ENCODE measurements around the gene RPP25.

DNA sequence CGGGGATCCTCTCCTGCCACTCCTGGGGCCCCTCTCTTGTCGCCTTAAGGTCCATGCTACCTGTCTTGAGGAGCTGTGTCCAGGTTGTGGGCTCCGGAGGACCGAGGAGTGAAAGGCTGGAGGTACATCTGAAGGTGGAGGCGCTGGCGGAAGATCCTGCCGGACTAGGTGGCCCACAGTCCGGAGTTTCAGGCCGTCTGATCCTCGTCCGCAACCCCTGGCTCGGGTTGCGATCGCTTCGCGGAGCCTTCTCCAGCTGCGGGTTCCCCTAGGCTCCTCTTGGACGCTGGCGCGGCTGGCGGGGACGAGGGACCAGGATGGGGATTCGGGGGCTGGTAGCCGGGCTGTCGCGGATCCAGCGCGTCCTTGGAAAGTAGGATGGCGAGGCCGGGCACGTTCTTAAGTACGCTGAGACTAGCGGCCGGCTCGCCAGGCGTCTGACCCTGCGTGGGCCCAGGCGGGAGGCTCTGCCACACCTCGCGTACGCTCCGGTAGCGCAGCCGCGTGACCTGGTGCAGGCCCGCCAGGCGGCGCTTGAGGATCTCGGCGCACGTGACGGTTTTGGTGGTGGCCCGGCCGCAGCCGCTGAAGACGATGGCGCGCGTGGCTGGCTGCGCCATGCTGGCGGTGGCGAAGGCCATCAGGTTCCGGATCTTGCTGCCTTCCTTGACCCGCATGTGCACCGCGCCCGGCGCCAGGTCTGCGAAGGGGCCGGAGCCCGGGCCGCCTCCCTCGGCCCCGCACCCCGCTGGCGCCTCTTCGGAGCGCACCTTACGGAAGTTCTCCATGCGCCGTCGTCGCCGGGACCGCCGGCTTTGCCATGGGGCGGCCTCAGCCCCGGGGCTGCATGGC, 550 bp downstream of the RPP25 start:
- TF ChIP-seq FOXM1 (IDR thresholded peaks at IDR 0.05; ENCODE audit: borderline replicate concordance) (no peak), ELF4 (IDR thresholded peaks at IDR 0.05) (no peak), FOXK2 (IDR thresholded peaks at IDR 0.05) (no peak), SUZ12 (IDR thresholded peaks at IDR 0.05) (no peak), ZNF384 (IDR thresholded peaks at IDR 0.05) (no peak), BHLHE40 (IDR thresholded peaks at IDR 0.05; ENCODE audit: borderline replicate concordance) (no peak), SP1 (IDR thresholded peaks at IDR 0.05) (no peak), CTBP1 (IDR thresholded peaks at IDR 0.05; ENCODE audit: borderline replicate concordance) (no peak), NFRKB (IDR thresholded peaks at IDR 0.05) (no peak)
- TF ChIP-seq, protein P1, sequence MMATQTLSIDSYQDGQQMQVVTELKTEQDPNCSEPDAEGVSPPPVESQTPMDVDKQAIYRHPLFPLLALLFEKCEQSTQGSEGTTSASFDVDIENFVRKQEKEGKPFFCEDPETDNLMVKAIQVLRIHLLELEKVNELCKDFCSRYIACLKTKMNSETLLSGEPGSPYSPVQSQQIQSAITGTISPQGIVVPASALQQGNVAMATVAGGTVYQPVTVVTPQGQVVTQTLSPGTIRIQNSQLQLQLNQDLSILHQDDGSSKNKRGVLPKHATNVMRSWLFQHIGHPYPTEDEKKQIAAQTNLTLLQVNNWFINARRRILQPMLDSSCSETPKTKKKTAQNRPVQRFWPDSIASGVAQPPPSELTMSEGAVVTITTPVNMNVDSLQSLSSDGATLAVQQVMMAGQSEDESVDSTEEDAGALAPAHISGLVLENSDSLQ (IDR thresholded peaks at IDR 0.05) = no peak

Measured in HEK293T (cell line).